ENCODE results near the gene OAS2. TPM values are rescaled to one million over a fixed set of nuclear protein-coding genes. Genes with fewer than 3 reads are reported as not detected.

OAS2 gene
- total RNA-seq, 1 donor from 2014 or later: 96.4 TPM

DNA sequence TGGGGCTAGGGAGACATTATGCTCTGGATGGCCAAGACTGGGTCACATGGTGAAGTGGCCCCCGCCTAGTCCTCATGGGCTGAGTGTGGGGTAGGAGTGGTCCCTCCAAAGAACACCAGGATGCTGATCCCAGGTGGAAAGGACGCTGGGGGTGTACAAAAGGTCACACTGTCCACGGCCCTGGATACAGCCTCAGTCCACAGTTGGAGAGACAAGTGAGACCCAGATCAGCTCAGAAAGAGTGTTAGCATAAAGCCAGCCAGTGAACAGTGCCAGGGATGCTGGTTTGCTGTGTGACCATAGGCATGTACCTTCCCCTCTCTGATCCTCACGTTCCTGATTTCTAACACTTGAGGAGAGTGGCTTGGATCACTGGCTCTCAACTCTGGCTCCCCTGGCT is 13.4 kb upstream of the OAS2 start:
- ATAC-seq (no peak), DNase-seq (no peak)
- Histone ChIP-seq H3K9me3 (no peaks in the 10 kb centered on the region), H3K4me1 (no peaks in the 10 kb centered on the region), H3K27ac (no peak overlapping the region), H3K36me3 (peaks cover 94% of the 10 kb centered on the region), H3K4me3 (no peak overlapping the region), H3K27me3 (ENCODE audit: low read depth) (no peaks in the 10 kb centered on the region)
- TF ChIP-seq, protein P1, sequence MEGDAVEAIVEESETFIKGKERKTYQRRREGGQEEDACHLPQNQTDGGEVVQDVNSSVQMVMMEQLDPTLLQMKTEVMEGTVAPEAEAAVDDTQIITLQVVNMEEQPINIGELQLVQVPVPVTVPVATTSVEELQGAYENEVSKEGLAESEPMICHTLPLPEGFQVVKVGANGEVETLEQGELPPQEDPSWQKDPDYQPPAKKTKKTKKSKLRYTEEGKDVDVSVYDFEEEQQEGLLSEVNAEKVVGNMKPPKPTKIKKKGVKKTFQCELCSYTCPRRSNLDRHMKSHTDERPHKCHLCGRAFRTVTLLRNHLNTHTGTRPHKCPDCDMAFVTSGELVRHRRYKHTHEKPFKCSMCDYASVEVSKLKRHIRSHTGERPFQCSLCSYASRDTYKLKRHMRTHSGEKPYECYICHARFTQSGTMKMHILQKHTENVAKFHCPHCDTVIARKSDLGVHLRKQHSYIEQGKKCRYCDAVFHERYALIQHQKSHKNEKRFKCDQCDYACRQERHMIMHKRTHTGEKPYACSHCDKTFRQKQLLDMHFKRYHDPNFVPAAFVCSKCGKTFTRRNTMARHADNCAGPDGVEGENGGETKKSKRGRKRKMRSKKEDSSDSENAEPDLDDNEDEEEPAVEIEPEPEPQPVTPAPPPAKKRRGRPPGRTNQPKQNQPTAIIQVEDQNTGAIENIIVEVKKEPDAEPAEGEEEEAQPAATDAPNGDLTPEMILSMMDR (IDR thresholded peaks at IDR 0.05): no peak
- intact Hi-C loops (cut with DNase I): no loop called here

GRCh38 chr12:112965643-112966042 is 12.7 kb upstream of the OAS2 start:
- intact Hi-C loops (cut with DNase I): no loop called here
- no peaks in the 10 kb centered on the region for H3K9me3 ChIP-seq
- H3K4me3 ChIP-seq: no peak overlapping the region
- H3K27ac ChIP-seq: no peak overlapping the region
- peaks cover under 1% of the 10 kb centered on the region for H3K4me1 ChIP-seq
- TF ChIP-seq, protein P1 (IDR thresholded peaks at IDR 0.05): no peak
- ATAC-seq (no peak), DNase-seq (no peak)
- H3K36me3 ChIP-seq: peaks cover 96% of the 10 kb centered on the region
- no peaks in the 10 kb centered on the region for H3K27me3 ChIP-seq (ENCODE audit: low read depth)

DNA sequence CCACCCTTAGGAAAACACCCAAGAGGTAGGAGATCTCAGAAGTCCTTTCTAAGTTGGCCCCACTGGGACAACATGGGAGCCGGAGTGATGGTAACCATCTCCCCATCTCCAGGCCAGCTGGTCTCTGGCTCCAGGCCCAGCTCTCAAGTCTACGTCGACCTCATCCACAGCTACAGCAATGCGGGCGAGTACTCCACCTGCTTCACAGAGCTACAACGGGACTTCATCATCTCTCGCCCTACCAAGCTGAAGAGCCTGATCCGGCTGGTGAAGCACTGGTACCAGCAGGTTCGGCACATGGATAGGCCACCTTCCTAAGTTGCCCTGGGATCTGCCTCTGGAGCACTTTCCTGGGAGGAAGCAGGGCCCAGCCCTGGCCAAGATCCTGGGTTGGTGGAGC is 11.0 kb upstream of the OAS2 start:
- no peaks in the 10 kb centered on the region for H3K9me3 ChIP-seq
- H3K27me3 ChIP-seq (ENCODE audit: low read depth): no peaks in the 10 kb centered on the region
- H3K4me1 ChIP-seq: peaks cover 10% of the 10 kb centered on the region
- no peak overlapping the region for H3K4me3 ChIP-seq
- no peak for ATAC-seq
- intact Hi-C loops (cut with DNase I): no loop called here
- DNase-seq: no peak
- H3K27ac ChIP-seq: no peak overlapping the region
- H3K36me3 ChIP-seq: peaks cover 84% of the 10 kb centered on the region
- TF ChIP-seq, protein P1 (IDR thresholded peaks at IDR 0.05): no peak

GRCh38 chr12:112967858-112968257 is 10.5 kb upstream of the OAS2 start:
- no peak for DNase-seq
- peaks cover 79% of the 10 kb centered on the region for H3K36me3 ChIP-seq
- H3K4me3 ChIP-seq: no peak overlapping the region
- no peaks in the 10 kb centered on the region for H3K9me3 ChIP-seq
- no peak overlapping the region for H3K27ac ChIP-seq
- peaks cover 10% of the 10 kb centered on the region for H3K4me1 ChIP-seq
- H3K27me3 ChIP-seq (ENCODE audit: low read depth): no peaks in the 10 kb centered on the region
- intact Hi-C loops (cut with DNase I): no loop called here
- TF ChIP-seq, protein P1 (IDR thresholded peaks at IDR 0.05): no peak
- no peak for ATAC-seq

GRCh38 chr12:112969547-112970306 is 8.6 kb upstream of the OAS2 start:
- no peak for ATAC-seq
- no peak for DNase-seq
- TF ChIP-seq, protein P1 (IDR thresholded peaks at IDR 0.05): no peak
- Histone ChIP-seq H3K4me3 (no peak overlapping the region), H3K36me3 (peaks cover 60% of the 10 kb centered on the region), H3K4me1 (peaks cover 10% of the 10 kb centered on the region), H3K27ac (no peak overlapping the region), H3K9me3 (no peaks in the 10 kb centered on the region), H3K27me3 (ENCODE audit: low read depth) (no peaks in the 10 kb centered on the region)
- intact Hi-C loops (cut with DNase I): no loop called here
